GM21723 (cell line): ENCODE measurements around the gene FLNB.

Experiments
- ATAC-seq: cut with Tn5 transposase; IDR thresholded peaks from one replicate; pipeline ENCODE4 v1.9.1; 2021; ENCODE audit warnings: mild to moderate bottlenecking, moderate library complexity; ENCODE audit not compliant: unreplicated experiment

FLNB gene

GRCh38 chr3:58008141-58009025, at the start of gene FLNB:
FLNB (plus strand) TSS chr3:58008422; CDS start chr3:58008565, 143 bp downstream.
- ATAC-seq: peak; percentile 54

GRCh38 chr3:57958642-57959422, 49.4 kb upstream of the FLNB start:
- ATAC-seq: no peak

- no peak for ATAC-seq
Observed at GRCh38 chr3:57959423-57960173, 48.6 kb upstream of the FLNB start.

GRCh38 chr3:57960174-57960505, 48.1 kb upstream of the FLNB start:
- no peak for ATAC-seq

GRCh38 chr3:57961177-57961827, 46.9 kb upstream of the FLNB start:
- no peak for ATAC-seq

- ATAC-seq: no peak
Observed at GRCh38 chr3:57961828-57962447, 46.3 kb upstream of the FLNB start.

GRCh38 chr3:57962448-57962834, 45.8 kb upstream of the FLNB start:
- no peak for ATAC-seq

GRCh38 chr3:57963811-57964346, 44.3 kb upstream of the FLNB start:
- no peak for ATAC-seq

- ATAC-seq: no peak
Observed at GRCh38 chr3:57966829-57967228, 41.4 kb upstream of the FLNB start.

- no peak for ATAC-seq
Observed at GRCh38 chr3:57967590-57967989, 40.6 kb upstream of the FLNB start.

- ATAC-seq: no peak
Observed at GRCh38 chr3:57968501-57968900, 39.7 kb upstream of the FLNB start.

- no peak for ATAC-seq
Observed at GRCh38 chr3:57971975-57972374, 36.2 kb upstream of the FLNB start.

- ATAC-seq: no peak
Observed at GRCh38 chr3:57972531-57973111, 35.6 kb upstream of the FLNB start.

GRCh38 chr3:57973715-57974477, 34.3 kb upstream of the FLNB start:
- ATAC-seq: no peak

- no peak for ATAC-seq
Observed at GRCh38 chr3:57974796-57975388, 33.3 kb upstream of the FLNB start.

- ATAC-seq: no peak
Observed at GRCh38 chr3:57977818-57978235, 30.4 kb upstream of the FLNB start.

- ATAC-seq: no peak
Observed at GRCh38 chr3:57978316-57978715, 29.9 kb upstream of the FLNB start.

GRCh38 chr3:57980416-57980815, 27.8 kb upstream of the FLNB start:
- no peak for ATAC-seq
